ENCODE data around the gene ADD3.

The ADD3 gene

DNA sequence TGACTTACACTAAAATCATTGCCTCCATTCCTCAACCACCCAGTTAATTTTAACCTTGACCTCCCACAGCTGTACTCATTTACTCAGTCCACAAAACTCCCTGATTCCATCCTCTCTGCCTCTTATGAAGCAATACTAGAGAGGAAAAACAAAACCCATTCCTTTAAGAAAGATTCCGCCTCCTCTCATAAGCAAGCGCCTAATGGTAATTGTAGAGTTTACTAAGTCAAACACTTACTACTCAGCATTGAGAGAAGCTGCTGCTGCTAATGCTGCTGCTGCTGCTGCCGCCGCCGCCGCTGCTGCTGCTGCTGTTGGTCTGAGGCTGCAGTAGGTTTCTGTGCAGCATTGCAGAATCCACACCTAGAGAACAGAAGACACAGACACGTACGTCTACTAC, 2.1 kb upstream of the ADD3 start:
- peak in 1 of 4 experiments; percentile 8 for DNase-seq

DNA sequence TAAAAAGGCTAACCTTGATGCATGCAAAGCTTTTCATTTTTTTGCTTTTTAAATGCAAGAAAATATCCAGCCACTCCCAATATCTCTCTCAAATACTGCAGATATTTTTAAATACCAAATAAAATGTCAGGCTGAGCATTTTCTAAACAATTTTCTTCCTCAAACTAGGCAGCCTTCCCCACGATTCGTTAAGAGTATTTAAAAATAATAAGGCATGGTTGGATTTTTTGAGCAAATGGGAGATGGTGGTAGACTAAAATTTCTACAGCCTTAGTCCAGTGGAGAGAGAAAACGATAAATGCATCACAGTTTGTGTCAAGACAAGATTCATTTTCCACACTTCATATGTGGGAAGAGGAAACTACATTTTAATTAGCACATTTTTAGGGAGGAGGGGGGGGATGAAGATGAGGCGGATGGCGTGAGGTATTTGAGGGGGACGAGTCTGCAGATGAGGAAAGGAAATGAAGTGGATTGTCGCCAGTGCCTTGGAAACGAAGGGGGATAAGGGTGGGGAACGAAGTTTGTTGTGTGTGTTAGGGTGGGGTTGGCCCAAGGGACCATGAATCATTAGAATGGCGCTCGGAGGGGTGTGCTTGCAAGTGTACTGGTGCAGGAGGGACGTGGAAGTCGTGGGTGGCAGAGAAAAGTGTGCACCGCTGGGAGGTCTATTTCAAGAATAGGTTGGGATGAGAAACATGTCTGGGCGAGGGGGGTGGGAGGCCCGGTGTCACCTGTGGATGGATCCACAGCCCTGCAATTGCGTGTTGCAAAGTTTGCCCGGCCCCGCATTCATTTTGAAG, 1.2 kb upstream of the ADD3 start:
- no peak for DNase-seq

DNA sequence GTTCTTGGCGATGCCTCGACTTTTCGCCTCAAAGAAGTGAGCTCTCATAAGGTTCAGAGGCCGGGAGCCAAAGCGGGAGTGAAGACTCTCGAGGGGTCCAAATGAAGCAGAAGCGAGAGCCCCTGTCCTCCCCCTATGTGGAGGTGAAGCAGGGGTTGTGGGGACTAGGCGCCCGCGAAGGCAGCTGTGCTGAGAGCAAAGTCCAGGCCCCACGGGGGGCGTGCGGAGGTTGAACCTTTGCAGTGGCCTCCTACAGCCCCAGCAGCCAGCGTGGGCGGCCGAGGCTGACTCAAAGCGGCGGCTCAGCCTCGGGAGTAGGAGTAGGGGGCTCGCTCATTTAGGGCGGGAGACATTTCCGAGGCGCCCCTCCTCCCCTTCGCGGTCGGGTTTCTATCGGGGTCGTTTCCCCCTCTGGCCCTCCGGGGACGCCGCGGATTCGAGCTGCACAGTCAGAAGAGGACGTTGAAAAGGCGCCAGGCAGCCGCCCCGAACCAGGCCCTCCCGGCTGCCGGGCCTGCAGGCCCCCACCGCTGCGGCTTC, 553 bp upstream of the ADD3 start:
- DNase-seq = peak in 2 of 4 experiments; percentile 29 to 34

DNA sequence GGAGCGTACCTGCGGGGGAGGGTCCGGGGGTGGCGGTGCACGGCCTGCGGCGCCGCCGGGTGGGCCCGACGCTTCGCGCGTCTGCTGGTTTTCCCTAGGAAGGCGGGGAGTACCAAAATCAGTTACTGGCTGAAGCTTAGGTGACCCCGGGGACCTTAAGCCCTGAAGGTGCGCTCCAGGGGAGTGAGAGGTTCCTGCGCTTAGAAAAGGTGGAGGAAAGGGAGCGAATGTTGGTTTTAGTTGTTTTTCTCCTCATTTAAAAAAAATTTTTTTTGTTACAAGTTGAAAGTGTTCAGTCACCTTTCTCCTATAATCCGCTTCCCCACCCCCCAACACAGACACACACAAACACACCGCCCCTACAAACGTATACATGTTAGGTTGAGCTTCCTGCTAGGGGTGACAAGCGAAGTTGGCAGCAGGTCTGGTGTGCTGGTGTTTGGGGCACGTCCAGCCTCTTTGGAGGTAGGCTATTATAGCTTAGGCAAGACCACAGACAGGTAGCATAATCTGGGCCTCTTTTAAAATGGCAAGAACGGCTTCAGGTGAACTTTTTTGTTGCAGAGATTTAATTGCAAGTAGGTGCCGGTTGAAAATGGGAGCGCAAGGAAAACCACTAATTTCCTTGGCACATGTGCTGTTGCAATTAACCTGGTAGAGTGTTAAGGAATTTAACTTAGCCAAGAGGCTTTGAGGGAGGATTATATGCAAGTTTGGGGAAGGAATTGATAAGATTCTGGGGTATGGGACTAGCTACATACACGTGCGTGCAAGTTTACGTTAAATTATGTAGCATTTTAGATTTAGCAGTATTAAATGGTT, 945 bp downstream of the ADD3 start:
- peak in 3 of 4 experiments; percentile 2 to 30 (median 21) for DNase-seq

DNA sequence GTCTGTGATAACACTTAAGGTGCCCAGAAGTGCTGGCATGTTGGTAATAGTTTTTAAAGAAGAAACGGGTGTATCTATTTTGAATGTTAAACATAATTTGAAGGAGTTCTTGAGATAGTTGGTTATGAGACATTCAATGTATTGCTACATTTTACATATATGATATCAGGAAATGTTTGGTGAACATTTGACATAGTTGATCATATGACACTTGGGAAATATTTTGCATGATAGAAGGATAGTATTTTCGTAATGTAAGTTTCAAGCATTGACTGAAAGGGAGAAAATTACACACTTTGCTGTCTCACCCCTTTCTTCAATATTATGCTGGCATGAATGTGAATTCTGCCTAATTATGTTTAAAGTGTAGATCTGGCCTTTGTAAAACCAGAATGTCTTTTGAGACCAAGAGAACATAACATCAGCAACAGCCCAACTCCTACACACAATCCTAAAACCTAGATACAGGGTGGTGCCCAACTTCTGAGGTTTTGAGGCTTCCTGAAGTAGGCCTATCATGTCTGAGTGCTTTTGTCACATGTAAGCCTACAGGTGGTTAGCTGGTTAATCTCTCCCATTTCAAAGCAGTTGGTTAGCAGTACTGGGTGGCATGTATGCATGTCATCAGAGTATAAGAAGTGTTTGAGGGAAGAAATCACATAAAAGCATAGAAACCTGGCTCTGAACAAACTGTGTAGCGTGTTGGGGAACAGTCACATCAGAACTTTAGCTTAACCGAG, 2.1 kb downstream of the ADD3 start:
- peak in 2 of 4 experiments; percentile 4 to 11 for DNase-seq

DNA sequence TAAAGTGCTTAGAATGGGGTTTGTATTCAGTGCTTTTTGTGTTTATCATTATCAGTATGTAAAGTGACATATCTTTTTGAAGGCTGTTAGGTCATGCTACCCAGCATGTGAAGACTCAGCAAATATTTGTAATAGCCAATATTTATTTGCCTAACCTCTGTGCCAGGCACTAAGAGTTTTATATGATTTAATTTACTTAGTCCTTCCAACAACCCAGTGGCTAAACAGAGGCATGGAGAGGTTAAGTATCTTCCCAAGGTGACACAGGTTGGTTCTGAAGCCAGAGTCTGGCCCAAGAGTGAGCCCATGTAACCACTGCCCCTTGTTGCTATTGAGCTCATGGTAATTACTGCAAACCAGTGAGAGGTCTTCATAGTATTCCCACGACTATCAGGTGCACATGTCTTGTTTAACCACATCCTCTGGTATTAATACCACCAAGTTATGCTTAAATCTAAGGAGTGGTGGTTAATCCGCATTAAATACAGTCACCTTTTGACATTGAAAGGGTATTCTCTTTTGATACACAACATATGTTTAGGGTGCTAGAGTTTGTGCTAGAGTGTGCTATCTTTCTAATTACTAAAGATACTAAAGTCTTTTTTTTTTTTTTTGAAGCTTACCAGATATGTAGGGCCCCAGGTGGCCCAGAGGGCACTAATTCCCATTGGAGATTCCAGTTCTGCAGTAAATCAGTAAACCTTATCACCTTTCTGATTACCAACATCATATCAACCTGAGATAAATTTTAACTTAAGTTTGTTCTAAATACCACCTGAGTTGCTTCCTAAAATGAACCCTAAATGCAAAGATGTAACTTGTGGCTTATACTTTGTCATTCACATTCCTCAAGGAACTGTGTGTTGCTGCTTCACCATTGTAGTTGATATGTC, 2.9 kb downstream of the ADD3 start:
- no peak for DNase-seq

DNA sequence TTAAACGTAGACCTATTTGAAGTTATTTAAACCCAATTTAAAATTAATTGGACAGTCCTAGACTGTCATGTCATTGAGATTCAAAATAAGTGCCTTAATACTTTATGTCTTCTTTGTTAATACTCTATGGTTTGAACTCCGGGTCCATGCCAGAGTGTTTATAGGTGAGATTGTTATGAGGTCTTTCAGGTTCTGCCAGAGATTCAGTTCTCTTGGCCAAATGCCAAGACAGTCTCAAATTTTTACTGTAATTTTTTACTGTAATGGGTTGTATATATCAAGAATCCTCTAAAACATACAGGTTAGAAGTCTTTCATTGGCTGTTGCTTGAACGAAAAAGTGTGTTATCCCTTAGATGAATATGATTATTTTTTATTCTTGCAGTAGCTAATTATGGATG, 3.9 kb downstream of the ADD3 start:
- DNase-seq = no peak

DNA sequence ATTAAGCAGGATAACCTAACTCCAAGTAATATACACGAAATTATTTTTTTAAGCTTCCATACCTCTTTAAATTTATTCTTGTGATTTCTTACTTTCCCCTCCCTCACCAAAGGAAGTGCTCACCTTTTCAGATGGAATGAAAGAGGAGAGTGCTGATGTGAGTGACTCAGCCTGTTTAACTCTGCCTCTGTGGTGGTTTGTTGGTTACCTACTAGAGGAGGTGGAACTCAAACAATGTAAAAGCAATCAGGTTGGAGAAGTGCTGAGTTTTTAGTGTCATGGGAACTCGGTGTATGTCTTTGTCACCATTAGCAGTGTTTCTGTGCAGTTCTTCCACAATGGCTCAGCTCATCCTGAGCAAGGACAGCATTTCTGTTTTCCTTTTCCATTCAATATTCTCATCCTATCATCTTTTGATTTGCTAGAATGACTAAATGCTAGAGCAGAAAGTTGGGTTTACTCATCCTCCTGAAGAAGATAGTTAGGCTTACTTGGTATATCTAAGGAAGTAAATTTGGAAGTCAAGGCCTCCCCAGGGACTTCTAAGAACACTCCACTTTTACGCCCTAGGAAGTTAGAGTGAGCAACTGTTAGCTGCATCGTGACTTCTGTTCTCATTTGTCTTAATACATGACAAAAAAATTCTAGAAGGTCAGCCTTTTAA, 6.0 kb downstream of the ADD3 start:
- DNase-seq = no peak

DNA sequence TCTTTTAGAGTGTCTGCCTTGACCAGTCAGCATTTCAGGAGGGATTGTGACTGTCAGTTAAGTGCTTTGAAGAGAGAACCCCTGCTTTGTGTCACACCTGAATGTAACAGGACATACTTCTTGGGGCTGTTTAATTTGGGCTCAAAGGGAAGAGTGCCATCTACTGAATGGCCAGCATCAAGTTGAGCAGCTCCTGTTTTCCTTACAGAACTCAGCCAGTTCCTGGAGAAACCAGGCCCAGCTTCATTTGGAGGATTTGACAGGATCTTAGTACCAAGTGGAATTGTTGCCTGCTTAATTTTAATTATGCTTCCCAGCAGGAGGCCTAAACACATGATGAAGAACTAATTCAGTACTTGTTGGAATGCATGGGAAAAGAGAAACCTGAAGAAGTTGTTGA, 8.3 kb downstream of the ADD3 start:
- no peak for DNase-seq

DNA sequence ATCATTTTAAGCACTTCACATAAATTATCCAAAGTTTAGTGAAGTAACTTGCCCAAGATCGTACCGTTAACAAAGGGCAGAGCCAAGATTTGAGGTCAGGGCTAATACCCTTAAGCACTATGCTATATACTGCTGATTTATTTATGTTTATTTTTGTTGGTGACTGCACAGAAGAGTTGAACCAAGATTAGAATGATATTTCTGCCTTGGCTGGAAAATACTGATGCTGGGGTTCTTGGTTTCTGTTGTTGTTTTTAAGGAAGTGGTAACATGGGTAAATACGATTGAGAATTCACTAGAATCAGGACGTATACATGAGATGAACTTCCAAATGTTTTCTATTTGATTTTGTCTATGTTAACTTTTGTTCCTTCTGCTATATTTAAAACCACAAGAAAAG, 9.3 kb downstream of the ADD3 start:
- DNase-seq = no peak

DNA sequence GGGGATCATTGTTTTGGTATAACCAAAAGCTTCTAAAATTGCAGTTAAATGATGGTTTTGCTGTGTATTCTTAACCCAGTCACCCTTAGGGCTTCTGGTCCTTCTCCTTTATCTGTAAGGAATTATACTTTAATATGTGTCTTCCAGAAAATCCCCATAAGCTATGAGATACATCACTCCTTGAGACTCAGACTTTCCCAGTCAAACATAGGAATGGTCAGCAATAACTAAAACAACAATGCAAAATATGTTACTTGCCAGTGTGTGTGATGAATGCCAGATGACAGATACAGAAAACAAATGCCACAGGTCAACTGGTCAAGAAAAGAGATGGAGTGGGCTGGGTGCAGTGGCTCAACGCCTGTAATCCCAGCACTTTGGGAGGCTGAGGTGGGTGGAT, 10.1 kb downstream of the ADD3 start:
- no peak for DNase-seq

DNA sequence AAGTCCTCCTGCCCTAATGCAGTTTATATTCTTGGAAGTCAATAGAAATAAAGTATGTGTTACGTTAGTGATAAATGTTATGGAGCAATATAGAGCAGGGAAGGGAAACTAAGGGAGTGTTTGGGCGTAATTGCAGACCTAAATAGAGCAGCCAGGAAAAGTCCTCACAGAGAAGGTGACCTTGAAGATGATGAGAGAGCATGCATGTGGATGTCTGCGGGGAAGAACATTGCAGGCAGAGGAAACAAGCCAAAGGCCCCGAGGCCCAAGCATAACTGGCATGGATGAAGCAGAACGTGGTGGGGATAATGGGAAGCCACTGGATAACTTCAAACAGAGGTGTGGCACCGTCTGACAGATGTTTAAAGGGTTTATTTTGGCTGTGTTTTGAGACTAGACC, 12.5 kb downstream of the ADD3 start:
- no peak for DNase-seq

DNA sequence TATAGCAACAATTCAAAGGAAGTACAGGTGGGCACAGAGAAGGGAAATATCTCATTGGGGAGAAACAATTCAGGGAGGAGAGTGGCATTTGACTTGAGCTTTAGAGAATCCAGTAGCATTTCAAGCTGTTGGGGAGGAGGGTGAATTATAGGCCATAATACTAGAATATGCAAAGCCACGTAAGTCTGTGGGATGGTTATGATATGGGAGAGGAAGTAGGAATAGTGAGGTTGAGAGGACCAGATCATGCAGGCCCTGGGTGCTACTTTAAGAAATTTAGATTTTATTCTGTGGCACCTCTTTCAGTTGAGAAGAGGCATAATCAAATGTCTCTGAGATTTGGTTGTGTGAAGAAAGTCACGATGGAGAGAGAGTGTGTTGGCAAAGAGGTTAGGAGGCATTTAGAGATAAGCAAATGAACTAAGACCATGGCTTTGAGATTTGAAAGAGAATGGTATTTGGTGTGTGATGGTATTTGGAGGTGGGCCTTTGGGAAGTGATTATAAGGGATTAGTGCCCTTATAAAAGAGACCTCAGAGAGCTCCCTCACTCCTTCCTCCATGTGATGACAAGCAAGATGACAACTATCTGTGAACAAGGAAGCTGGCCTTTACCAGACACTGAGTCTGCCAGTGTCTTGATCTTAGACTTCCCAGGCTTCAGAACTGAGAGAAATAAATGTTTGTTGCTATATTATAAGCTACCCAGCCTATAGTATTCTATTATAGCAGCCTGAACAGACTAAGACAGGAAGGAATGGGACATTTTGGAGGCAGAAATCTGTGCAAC, 15.1 kb downstream of the ADD3 start:
- no peak for DNase-seq

DNA sequence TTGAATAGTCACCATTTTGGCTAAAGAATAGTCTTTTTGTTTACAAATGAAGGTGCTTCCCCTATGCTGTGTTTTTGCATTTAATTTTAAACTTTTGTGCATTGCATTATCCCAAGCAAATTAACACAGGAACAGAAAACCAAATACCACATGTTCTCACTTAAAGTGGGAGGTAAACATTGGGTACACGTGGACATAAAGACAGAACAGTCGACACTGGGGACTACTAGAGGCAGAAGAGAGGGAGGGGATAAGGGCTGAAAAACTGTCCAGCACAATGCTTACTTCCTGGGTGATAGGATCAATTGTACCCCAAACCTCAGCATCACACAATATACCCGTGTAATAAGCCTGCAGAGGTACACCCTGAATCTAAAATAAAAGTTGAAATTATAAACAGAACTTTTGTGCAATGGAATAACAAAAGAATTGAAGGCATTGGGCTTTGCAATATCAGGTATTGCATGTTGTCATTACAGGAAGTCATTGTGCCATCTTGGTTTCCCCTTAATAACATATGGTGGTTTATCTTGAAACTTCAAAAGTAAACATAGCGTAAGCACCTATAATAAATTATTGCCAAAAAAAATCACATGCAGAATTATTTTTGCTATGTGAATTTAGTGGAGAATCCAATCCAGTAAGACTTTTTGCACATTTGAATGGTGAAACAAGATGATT, 16.1 kb downstream of the ADD3 start:
- DNase-seq = no peak

DNA sequence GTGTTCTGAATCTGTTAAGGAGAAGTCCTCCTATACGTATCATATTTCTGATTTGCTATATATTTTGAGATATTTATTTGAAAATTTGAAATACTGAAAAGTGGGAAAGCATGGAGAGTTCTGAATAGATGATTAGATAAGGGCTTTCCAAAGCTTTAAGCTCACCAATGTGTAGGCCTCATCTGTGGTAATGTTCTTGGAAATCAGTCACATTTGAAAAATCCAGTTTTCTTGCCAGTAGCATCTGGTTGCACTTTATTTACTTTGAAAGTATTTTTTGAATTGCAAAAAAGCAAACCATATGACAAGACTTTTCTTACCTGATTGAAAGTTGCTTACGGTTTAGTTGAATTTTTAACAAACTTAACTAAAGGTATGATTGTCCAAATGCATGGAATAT, 21.7 kb downstream of the ADD3 start:
- DNase-seq = no peak

DNA sequence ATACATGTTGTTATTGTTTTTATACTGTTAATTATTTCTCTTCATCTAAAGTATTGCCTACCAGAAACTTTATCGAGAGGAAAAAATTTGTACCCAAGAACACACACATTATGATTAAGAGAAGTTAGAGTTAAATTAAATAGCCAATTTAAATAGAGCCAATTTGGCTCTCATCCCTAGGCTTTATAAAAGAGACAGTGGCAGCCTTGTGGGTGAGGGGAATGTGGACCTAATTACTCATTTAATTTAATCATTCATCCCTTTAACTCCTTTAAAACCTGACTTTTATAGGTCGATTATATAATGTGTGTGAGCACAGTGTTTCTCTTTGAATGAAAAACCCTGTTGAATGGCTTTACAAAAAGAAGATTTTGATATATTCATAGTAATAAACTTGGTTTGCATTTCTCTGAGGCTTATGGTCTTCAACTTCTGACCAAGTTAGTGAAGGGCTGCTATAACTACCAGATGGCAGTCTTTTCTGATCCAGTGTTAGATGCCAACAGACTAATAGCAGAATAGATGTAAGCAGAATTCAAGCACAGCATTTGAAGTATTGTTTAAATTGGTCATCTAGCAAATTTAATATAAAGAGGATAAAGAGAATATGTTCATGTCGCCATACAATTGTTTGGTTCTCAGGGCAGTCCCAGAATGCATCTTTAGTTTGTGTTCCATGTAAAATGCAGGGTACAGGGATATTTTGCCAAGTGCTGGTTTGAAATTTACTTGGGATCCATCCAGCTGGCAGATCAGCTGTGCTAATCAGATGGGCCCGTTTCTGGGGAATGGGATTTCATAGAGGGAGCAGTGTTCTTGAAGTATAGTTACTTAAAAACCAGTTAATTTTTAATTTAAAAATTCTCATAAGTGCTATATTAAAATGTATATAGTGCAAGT, 25.3 kb downstream of the ADD3 start:
- DNase-seq = no peak

DNA sequence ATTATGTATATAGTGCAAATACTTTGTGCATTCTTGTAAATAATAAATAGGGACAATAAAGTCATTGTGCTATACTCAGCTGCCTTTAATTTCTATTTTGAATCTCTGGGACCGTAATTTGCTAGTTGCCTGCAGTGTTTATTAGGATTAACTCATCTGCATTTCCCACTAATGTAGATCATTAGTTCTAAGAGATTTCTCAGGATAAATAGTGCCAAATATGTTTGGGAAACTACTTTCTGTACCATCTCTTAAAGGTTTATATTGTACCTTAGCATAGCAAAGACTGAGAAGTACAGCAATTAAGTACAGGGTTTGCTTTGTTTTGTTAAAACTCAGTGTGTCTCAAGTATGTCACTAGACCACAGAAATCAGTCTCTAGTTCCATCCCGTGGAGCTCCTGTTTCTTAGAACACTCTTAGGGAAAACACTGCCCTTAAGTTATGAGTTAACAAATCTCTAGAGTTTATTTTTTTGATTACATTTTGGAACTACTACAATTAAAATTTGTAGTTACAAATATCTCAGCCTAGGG, 26.0 kb downstream of the ADD3 start:
- no peak for DNase-seq

DNA sequence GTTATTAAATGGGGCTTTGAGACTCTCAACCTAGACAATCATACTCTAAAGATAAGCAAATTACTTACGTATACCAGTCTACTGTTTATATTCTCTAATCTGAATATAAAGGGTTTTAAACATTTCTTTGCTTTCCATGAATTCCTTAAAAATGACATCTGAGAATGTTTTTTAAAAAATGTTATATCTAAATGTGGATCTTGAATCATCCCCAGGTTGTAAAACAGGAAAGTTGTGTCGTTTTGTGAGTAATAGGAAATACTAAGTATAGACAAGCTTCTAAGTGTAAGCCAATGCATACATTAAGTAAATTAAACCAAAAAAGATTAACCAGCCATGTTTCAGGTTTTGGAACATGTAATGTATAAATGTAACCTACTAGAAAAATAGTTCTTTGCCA, 26.8 kb downstream of the ADD3 start:
- DNase-seq = no peak
